GM03348 (cell line): ENCODE results near the gene EEA1.
A peak's percentile ranks its signal among the peaks of the same experiment; 100 is the strongest.

Source experiments
- DNase-seq: peaks from one replicate; pipeline ENCODE4 v3.0.0; 2012; ENCODE audit warnings: low spot score

The EEA1 gene

DNA sequence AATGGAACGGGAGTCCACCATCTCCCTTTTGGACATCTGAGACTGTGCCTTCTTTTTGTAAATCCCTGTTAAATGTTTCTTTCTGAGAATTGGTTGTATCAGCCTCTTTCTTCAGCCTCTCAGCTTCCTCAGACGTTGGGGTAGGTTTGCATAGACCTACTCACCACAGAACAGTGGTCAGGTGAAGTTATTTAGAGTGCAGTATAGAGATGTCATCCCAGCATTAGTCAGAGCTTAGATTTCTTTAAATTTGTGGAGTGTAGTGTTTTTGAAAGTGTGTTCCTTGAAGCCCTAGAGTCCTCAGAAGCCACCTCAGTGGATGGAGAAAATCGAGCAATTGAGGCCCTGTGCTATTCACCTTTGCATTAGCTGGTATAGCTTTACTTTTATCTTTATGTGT lies 8.9 kb upstream of the EEA1 start:
- no peak for DNase-seq

GRCh38 chr12:92933606-92934005 lies 4.5 kb upstream of the EEA1 start:
- no peak for DNase-seq

DNA sequence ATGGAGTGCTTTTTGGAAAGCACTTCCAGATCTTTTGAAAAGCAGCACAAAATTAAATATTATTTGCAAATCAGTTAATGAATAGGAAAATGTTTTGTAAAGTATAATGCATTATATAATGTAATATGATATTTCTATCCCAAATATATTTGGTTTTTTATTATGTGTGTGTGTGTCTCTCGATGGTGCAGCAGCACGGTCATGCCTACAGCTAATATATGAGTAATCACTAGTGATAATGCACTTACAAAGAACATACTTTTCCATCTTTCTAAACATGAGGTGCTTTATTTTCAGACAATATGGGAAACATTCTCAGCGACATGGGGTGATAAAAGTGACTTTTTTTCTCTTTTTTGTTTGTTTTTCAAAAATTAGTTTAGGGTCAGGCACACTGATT lies 1.3 kb upstream of the EEA1 start:
- DNase-seq, result no peak

DNA sequence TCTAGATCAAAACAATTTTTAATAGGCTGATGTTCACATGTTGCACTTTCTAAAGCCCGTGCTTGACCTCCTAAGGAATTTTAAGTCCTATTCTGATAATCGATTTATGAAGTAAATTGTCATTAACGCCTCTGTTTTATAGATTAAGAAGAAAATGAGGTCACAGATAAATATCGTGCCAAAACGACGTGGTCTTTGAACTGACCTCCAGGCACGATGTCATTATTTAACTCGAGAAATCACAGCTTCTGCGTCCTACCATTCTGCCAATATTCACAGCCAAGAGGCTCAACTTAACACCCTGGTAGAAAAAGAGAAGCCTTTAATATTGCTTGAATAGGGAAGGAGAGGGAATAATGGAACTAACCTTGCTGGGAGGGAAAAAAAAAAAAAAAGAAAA lies 888 bp upstream of the EEA1 start:
- DNase-seq, result no peak

GRCh38 chr12:92928421-92928961 lies 604 bp downstream of the EEA1 start:
- DNase-seq, result peak; percentile 63

GRCh38 chr12:92927436-92928281 lies 1.4 kb downstream of the EEA1 start:
- DNase-seq, result peak; percentile 70

GRCh38 chr12:92927055-92927435 lies 2.0 kb downstream of the EEA1 start:
- peak; percentile 24 for DNase-seq

DNA sequence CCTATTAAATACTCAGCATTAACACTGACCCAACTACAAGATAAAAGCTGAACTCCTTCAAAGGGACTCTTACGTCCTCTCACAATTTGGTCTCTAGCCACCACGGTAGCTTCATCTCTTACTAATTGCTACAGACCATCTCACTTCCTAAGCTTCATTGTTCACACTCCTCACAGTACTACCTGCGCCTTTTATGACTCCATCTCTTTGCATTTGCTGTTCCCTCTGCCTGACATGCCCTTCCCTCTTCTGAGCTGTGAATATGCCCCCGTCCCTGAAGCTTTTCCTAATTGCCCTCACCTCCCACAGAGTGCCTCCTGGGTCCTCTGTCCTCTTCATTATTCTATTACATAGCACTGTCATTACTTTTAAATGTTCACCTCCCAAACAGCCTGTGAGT lies 2.5 kb downstream of the EEA1 start:
- no peak for DNase-seq

- DNase-seq, result no peak
These were observed 7.2 kb downstream of the EEA1 start for GRCh38 chr12:92921877-92922276.

DNA sequence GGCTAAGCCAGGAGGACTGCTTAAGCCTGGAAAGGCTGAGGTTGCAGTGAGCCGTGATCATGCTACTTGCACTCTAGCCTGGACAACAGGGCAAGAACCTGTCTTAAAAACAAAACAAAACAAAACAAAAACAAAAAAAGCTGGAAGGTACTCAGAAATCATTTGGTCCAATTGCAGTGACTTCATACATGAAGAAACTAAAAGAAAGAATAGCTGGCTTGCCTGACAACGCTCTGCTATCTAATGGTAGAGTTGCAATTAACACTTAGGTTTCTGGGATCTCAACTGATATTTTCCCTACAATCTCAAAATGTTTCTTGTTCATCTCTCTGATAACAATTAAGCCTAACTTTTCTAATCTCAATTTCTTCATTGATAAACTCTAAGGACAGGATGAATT lies 13.7 kb downstream of the EEA1 start:
- no peak for DNase-seq

- no peak for DNase-seq
These were observed 14.9 kb downstream of the EEA1 start for GRCh38 chr12:92914170-92914569.

DNA sequence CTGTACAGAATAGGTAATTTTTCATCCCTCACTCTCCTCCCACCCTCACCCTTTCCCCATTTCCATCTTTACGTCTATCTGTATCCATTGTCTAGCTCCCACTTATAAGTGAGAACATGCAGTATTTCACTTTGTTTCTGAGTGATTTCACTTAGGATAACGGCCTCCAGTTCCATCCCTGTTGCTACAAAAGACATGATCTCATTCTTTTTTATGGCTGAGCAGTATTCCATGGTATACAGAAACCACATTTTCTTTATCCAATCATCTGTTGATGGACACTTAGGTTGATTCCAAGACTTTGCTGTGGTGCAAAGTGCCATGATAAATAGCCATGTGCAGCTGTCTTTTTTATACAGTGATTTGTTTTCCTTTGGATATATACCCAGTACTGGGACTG lies 16.4 kb downstream of the EEA1 start:
- no peak for DNase-seq

GRCh38 chr12:92912052-92912451 lies 17.0 kb downstream of the EEA1 start:
- DNase-seq, result no peak

DNA sequence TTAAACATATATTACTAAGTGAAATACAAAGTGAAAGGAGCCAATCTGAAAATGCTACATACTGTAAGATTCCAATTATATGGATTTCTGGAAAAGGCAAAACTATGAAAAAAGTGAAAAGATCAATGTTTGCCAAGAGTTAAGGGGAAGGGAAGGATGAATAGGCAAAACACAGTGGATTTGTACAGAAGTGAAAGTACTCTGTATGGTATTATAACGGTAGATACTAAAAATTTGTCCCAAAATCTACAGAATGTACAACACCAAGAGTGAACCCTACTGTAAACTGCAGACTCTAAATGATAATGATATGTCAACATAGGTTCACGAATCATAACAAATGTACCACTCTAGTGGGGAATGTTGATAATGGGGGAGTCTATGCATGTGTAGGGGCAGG lies 17.8 kb downstream of the EEA1 start:
- DNase-seq, result no peak

- DNase-seq, result no peak
These were observed 21.0 kb downstream of the EEA1 start for GRCh38 chr12:92908108-92908507.

GRCh38 chr12:92905811-92906554 lies 23.1 kb downstream of the EEA1 start:
- no peak for DNase-seq

- DNase-seq, result no peak
These were observed 23.8 kb downstream of the EEA1 start for GRCh38 chr12:92905258-92905810.

GRCh38 chr12:92900941-92901340 lies 28.2 kb downstream of the EEA1 start:
- DNase-seq, result no peak

- peak; percentile 87 for DNase-seq
These were observed 29.6 kb downstream of the EEA1 start for GRCh38 chr12:92899386-92900001.

GRCh38 chr12:92898755-92899154 lies 30.3 kb downstream of the EEA1 start:
- peak; percentile 15 for DNase-seq

DNA sequence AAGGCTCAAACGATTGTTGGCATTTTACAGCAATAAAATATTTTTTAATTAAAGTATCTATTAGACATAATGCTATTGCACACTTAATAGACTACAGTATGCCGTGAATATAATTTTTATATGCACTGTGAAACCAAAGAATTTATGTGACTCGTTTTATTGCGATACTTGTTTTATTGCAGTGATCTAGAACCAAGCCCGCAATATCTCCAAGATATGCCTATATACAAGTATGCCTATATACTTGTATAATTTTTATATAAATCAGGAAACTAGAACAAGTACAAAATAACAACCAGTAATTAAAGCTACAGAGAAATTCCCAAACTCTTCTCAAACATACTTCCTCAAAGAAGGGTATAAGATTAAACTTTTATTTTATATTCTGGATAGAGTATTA lies 31.3 kb downstream of the EEA1 start:
- DNase-seq, result no peak

DNA sequence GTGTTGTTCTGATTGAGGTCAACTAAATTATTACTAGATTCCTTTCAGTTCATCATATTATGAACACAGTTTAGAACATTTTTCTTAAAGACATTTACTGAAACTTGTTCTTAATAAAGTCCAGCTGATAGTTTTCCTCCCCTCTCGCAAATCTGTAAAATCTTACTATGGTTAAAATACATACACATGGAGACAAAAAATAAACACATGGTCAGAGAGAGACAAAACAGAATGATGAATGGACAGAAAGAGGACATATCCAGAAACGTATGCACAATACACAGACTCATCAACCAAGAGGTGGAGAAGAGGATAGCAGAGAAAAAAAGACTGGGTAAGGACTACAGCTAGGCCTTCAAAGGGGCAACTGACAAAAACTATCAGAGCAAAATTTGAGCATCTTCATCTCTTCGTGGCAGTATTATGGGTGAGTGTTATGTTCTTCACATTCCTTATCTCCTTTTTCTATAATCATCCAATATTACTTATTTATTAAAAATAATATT lies 38.4 kb downstream of the EEA1 start:
- DNase-seq, result no peak
